MM.1S (cell line): ENCODE data around the gene ATRN.

Experiments used
- DNase-seq: peaks from one replicate; pipeline ENCODE4 v3.0.0-alpha.2; 2015
- H2AFZ ChIP-seq: fragments of 300-600 bp; sonication (generic); 2 replicates; pipeline ENCODE4 v1.6.0; 2016; ENCODE audit warnings: antibody characterized with exemption, low read length
- H3F3A ChIP-seq: fragments of 300-600 bp; sonication (generic); 2 replicates; pipeline ENCODE4 v1.6.1; 2016; ENCODE audit warnings: mild to moderate bottlenecking, antibody characterized with exemption, low read length, moderate library complexity, mixed read lengths; ENCODE audit not compliant: insufficient read depth
- H3K27ac ChIP-seq: fragments of 300-600 bp; sonication (generic); 2 replicates; pipeline ENCODE4 v1.5.1; 2016; ENCODE audit warnings: mild to moderate bottlenecking, low read length
- H3K27me3 ChIP-seq: fragments of 300-600 bp; sonication (generic); replicated peaks from 2 replicates; pipeline ENCODE4 v1.6.0; 2016; ENCODE audit warnings: low read length; ENCODE audit not compliant: insufficient read depth
- H3K36me3 ChIP-seq: fragments of 300-600 bp; sonication (generic); replicated peaks from 2 replicates; pipeline ENCODE4 v1.6.1; 2016; ENCODE audit warnings: mild to moderate bottlenecking, low read length, mixed read lengths; ENCODE audit not compliant: insufficient read depth
- H3K4me1 ChIP-seq: fragments of 300-600 bp; sonication (generic); 2 replicates; pipeline ENCODE4 v1.6.1; 2016; ENCODE audit warnings: low read length, mixed read lengths
- H3K4me2 ChIP-seq: fragments of 300-600 bp; sonication (generic); 2 replicates; pipeline ENCODE4 v1.6.0; 2016; ENCODE audit warnings: low read depth, low read length
- H3K4me3 ChIP-seq: fragments of 300-600 bp; sonication (generic); 2 replicates; pipeline ENCODE4 v1.5.1; 2016; ENCODE audit warnings: low read length, mixed read lengths
- H3K79me2 ChIP-seq: fragments of 300-600 bp; sonication (generic); 2 replicates; pipeline ENCODE4 v1.6.1; 2016; ENCODE audit warnings: mixed run types, low read length, mixed read lengths
- H3K9ac ChIP-seq: fragments of 300-600 bp; sonication (generic); 2 replicates; pipeline ENCODE4 v1.6.1; 2016; ENCODE audit warnings: low read length, mixed read lengths
- H3K9me2 ChIP-seq: fragments of 300-600 bp; sonication (generic); replicated peaks from 2 replicates; pipeline ENCODE4 v1.6.1; 2016; ENCODE audit warnings: mild to moderate bottlenecking, low read length, mixed read lengths; ENCODE audit not compliant: insufficient read depth
- H3K9me3 ChIP-seq: fragments of 300-600 bp; sonication (generic); replicated peaks from 2 replicates; pipeline ENCODE4 v1.6.1; 2016; ENCODE audit warnings: mild to moderate bottlenecking, low read length, mixed read lengths; ENCODE audit not compliant: insufficient read depth
- H4K20me1 ChIP-seq: fragments of 300-600 bp; sonication (generic); 2 replicates; pipeline ENCODE4 v1.6.1; 2016; ENCODE audit warnings: mild to moderate bottlenecking, low read length, moderate library complexity, mixed read lengths; ENCODE audit not compliant: insufficient read depth
- CTCF ChIP-seq: fragments of 300-600 bp; sonication (generic); IDR thresholded peaks from 2 replicates; pipeline ENCODE4 v1.5.1; 2016; ENCODE audit warnings: antibody characterized with exemption, low read length, mixed read lengths
- EZH2 ChIP-seq: fragments of 300-600 bp; sonication (generic); optimal IDR thresholded peaks from 2 replicates; pipeline ENCODE3; 2017; ENCODE audit warnings: low read depth, mild to moderate bottlenecking, antibody characterized with exemption, low read length, mixed read lengths
- EZH2phosphoT487 ChIP-seq: fragments of 300-600 bp; sonication (generic); IDR thresholded peaks from 2 replicates; pipeline ENCODE4 v1.6.1; 2018; ENCODE audit warnings: antibody characterized with exemption, low read length

ATRN gene

GRCh38 chr20:3658716-3659491 lies 188.1 kb downstream of the ATRN start:
- DNase-seq: peak; percentile 38
- Histone ChIP-seq H3K4me1 (peaks cover 13% of the 10 kb centered on the region), H3K9ac (no peak overlapping the region), H2AFZ (peak overlapping the region; percentile 33), H3F3A (no peaks in the 10 kb centered on the region), H4K20me1 (no peaks in the 10 kb centered on the region), H3K79me2 (no peaks in the 10 kb centered on the region), H3K27ac (no peak overlapping the region; the same call in 1 of the 2 replicates), H3K9me2 (no peaks in the 10 kb centered on the region), H3K27me3 (peaks cover 17% of the 10 kb centered on the region), H3K4me2 (peak overlapping the region; percentile 22; the same call in 1 of the 2 replicates), H3K9me3 (no peaks in the 10 kb centered on the region), H3K4me3 (no peak overlapping the region), H3K36me3 (no peaks in the 10 kb centered on the region)
- TF ChIP-seq CTCF (no peak), EZH2 (no peak), EZH2phosphoT487 (no peak)

DNA sequence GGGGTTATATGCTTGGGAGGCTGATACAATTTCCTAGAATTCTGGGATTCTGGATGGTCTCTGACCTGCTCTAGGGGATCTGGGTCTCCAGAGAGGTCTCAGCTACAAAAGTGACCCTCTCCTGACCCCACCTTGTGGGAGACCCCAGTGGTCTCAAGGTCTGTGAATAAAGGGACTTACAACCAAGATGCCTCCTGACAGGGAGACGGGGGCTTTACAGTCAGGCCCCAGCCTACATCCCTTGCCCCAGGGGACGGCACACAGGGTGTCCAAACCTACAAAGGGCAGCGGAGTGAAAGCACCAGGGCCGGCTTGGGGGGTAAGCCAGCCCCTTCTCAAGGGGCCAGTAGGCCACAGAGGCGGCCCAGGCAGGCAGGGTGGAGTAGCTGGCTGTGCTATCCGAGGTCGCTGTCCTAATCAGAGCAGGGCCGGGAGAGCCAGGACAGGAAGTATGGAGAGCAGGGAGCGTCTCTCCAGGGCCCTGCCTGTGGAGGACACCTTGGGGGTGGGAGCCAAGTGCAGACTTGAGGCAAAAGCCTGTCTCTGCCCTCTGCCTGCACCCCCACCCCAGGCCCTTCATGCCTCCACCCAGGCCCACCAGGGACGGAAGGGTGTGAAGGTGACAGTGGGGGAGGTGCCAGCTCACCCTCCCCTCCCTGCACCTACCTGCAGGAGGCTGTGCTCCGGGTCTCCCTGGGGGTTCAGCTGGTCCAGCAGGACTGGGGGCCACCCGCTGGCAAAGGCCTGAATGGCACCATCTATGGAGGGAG lies 188.9 kb downstream of the ATRN start:
- Histone ChIP-seq H4K20me1 (no peaks in the 10 kb centered on the region), H3K36me3 (no peaks in the 10 kb centered on the region), H3K9me3 (no peaks in the 10 kb centered on the region), H3K79me2 (no peaks in the 10 kb centered on the region), H3K27ac (no peak overlapping the region), H3F3A (no peaks in the 10 kb centered on the region), H3K9me2 (no peaks in the 10 kb centered on the region), H3K4me2 (no peak overlapping the region), H3K9ac (no peak overlapping the region), H3K27me3 (peaks cover 21% of the 10 kb centered on the region), H3K4me1 (peaks cover 13% of the 10 kb centered on the region), H2AFZ (no peak overlapping the region; the same call in 1 of the 2 replicates), H3K4me3 (no peak overlapping the region)
- no peak for DNase-seq
- TF ChIP-seq EZH2phosphoT487 (no peak), EZH2 (no peak), CTCF (no peak)

- H3K79me2 ChIP-seq: no peaks in the 10 kb centered on the region
- H3K9me2 ChIP-seq: no peaks in the 10 kb centered on the region
- H3F3A ChIP-seq: no peaks in the 10 kb centered on the region
- no peak overlapping the region for H2AFZ ChIP-seq
- peaks cover 21% of the 10 kb centered on the region for H3K27me3 ChIP-seq
- H3K9me3 ChIP-seq: no peaks in the 10 kb centered on the region
- H3K27ac ChIP-seq: no peak overlapping the region
- H3K4me2 ChIP-seq: no peak overlapping the region
- no peak for DNase-seq
- no peaks in the 10 kb centered on the region for H4K20me1 ChIP-seq
- H3K4me1 ChIP-seq: peaks cover 17% of the 10 kb centered on the region
- TF ChIP-seq EZH2: no peak
- no peak for TF ChIP-seq EZH2phosphoT487
- no peak for TF ChIP-seq CTCF
- H3K4me3 ChIP-seq: no peak overlapping the region
- H3K36me3 ChIP-seq: no peaks in the 10 kb centered on the region
- H3K9ac ChIP-seq: no peak overlapping the region
Measured at GRCh38 chr20:3660262-3661059, 189.6 kb downstream of the ATRN start.
